COLO668 (cell line): Measurements from ENCODE around the gene HCST.
A peak's percentile ranks its signal among the peaks of the same experiment; 100 is the strongest.
"Not testable (repeated sequence)": the region's sequence is repeated elsewhere in the genome, so short reads cannot be mapped to it uniquely, and the experiment has no call there.

Source experiments
- DNase-seq: peaks from one replicate; lab custom pipeline; 2025; ENCODE audit not compliant: unreplicated experiment; lab: John Stamatoyannopoulos, UW

HCST gene

DNA sequence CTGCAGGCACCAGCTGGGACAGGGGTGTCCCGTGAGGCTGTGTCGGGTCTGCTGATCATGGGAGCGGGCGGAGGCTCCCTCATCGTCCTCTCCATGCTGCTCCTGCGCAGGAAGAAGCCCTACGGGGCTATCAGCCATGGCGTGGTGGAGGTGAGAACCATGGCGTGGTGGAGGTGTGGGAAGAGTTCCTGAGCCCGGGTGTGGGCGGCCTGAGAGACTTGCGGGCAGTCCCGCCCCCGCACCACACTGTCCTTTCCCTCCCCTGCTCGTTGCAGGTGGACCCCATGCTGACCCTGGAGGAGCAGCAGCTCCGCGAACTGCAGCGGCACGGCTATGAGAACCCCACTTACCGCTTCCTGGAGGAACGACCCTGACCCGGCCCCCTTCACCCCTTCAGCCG, 23.3 kb upstream of the HCST start:
- no peak for DNase-seq

DNA sequence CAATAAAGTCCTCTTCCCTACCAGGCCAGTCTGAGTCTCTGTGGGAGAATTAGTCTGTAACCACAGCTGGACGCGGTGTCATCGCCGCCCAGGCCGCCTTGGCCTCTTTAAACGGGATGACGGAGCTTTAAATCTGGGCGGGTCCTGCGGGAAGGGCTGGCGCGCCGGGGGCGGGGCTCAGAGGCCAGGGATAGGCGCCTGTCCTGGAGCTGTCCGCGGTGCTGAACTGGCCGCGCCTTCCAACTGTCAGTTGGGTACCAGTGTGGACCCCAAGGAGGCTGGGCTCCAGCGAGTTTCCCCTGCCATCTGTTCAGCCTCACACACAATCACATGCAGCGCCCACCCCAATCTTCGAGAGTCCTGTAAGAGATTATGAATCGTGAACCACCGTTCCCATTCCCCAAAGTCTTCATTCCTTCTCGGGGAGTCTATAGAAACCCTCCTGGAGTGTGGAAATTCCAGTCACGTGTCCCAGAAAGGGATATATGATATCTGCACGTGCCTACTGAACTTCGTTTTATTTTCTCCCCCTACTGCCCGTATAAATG, 22.5 kb upstream of the HCST start:
- DNase-seq = peak; percentile 72

DNA sequence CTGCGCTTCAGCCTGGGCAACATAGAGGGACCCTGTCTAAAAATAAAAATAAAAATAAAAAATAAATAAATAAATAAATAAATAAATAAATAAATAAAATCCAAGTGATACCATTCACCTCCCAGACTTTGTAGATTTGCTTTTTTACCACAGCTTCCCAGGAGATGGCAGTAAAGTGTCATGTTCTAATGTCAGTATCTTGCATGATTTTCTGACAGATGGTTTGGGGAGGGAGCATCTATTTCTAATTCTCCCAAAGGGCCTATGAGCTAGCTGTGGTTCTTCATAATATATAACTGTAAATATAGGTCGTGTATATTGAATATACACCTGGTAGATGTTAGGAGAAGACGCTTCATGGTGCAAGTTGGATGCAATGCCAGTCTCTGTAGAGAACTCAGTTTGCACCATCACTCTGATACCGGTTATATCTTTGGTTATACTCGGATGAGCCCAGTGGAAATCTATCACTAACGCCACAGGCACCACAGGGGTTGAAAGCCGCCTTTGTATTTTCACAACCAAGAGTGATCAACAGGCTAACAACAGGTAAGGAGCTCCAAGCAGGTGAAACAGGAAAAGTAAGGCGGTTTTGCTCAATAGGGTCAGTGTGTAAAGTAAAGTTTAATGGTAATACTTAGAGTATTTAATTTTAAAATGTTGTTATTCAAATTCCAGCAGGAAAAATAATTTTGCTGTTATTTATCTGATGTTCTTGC, 20.1 kb upstream of the HCST start:
- peak; percentile 26 for DNase-seq

DNA sequence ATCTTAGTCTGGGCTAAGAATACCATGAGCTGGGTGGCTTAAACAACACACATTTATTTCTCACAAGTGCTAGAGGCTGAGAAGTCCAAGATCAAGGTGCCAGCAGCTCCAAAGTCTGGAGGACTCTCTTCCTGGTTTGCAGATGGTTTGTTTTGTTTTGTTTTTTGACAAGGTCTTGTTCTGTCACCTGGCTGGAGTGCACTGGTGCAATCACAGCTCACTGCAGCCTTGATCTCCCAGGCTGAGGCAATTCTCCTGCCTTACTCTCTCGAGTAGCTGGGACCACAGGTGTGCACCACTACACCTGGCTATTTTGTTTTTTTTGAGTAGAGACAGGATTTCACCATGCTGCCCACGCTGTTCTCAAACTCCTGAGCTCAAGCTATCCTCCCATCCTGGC, 18.4 kb upstream of the HCST start:
- DNase-seq = no peak

DNA sequence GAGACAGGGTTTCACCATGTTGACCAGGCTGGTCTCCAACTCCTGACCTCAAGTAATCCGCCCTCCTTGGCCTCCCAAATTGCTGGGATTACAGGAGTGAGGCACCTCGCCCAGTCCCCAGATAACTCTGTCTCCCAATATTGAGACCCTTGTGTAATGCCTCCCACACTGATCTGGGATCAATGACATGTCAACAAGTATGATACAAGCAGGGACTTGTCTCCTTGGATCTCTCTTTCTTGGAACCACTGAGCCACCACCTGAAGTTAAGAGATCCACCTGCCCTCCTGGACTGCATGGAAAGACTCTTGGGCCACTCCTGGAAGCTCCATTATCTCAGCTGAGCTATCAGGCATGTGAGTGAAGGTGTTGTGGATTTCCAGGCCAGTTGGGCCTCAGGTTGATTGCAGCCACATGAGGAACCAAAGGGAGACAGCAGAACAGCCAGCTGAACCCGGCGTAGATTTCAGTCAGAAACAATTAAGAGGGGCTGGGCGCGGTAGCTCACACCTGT, 17.0 kb upstream of the HCST start:
- no peak for DNase-seq

DNA sequence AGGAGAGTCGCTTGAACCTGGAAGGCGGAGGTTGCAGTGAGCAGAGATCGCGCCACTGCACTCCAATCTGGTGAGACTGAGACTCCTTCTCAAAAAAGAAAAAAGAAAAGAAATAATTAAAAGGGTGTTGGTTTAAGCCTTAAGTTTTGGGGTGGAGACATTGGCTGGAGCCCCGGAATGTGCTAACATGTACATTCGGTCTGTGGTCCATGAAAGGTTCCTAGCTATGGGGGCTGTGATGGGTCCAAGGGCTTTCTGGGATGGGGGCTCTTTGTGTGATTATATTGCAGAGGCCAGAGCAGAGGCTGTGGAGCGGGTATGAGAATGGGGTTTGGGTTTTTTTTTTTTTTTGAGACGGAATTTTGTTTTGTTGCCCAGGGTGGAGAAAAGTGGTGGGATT, 16.4 kb upstream of the HCST start:
- no peak for DNase-seq

DNA sequence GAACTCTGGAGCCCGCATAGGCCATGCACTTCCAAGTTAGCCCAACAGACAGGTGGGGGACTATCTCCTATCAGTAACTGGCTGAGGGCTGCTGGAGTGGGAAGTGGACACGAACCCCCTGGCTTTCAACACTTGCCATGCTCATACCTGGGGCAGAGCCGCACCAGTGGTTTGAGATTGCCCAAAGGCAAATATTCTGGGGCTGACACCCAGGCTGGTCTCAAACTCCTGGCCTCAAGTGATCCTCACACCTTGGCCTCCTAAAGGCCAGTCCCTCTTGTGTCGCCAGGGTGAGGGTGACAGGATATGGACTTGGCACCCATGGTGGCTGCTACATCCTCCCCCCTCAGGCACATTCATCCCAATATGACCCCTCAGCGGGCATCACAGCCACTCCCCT, 15.1 kb upstream of the HCST start:
- no peak for DNase-seq

DNA sequence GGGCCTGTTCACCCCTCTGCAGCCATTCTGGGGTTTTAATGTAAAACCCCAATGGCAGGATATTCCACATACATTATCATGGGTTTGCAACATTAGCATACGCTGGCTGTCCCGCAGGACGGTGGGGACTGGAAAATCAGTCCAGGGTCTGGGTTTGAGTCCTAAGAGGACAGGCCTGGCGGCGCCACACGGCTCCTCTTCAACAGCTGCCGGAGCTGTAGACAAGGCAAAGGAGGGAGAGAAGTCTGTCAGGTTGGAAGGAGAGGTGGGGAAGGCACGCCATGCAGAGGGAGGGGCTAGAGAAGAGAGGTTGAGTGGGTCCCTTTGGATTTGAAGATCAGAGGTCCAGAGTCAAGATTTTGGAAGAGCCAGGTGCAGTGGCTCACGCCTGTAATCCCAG, 13.9 kb upstream of the HCST start:
- DNase-seq = no peak

DNA sequence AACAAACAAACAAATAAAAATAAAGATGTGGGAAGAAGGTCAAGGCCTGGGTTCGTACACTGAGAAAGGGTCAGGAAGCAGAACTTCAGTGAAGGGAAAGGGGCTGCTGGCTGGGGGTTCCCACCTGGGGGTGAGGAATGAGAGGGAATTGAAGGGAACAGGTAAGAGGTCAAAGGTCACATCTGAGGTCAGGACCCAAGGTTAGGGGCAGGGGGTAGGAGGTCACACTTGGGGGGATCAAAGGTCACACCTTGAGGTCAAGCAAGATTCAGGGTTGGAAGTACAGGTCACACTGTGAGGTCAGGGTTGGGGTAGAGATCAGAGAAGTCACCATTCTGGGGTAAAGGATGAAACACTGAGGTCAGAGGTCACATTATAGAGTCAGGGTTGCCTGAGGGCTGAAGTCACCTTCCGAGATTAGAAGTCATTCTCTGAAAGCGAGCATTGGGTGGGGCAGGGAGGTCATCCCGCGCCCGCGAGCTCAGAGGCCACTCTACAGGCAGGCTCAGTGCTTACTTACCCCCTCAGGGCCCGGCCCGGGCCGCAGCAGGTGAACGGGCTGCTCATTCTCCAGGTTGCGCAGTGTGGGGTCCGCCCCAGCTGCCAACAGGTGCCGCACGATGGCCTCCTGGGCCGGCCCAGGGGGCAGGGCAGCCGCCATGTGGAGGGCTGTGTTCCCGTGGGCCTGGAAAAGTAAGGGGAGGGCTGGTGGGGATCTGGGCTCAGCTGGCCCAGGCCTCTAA, 12.8 kb upstream of the HCST start:
- no peak for DNase-seq

DNA sequence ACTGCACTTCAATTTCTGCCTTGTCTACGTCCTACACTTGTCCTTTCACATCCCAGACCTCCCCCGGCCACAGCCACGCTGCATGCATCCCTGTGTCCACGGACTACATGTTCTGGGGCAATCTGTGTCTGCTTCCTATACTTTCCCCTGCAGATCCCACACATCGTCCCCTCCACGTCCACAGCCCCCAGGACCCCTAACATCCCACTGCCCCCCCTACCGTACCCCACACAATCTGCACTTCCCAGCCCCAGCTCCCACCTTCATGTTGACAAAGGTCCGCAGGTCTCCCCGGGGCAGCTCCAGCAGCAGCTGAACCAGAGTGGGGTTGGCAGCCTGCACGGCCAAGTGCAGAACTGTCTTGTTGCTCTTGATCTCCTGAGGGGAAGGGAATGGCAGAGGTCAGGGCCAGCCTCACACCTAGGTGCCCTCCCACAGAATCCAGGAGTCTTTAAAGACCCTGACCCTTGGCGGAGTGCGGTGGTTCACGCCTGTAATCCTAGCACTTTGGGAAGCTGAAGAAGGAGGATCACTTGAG, 12.1 kb upstream of the HCST start:
- no peak for DNase-seq

DNA sequence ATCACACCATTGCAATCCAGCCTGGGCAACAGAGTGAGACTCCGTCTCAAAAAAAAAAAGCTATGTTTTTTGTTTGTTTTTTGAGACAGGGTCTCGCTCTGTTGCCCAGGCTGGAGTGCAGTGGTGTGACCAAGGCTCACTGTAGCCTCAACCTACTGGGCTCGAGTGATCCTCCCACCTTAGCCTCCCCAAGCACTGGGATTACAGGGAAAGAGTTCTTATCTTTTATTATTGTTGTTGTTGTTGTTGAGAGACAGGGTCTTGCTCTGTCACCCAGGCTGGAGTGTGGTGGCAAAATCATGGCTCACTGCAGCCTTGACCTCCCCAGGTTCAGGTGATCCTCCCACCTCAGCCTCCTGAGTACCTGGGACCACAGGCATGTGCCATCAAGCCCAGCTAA, 10.5 kb upstream of the HCST start:
- not testable (repeated sequence) for DNase-seq

DNA sequence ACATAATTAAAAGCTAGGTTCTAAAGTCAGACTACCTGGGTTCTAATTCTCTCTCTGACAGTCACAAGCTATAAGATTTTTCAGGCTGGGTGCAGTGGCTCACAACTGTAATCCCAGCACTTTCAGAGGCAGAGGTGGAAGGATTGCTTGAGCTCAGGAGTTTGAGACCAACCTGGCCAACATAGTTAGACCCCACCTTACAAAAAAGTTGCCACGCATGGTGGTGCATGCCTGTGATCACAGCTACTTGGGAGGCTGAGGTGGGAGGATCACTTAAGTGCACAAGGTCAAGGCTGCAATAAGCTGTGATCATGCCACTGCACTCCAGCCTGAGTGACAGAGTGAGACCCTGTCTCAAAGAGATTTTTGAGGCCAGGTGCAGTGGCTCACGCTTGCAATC, 8.0 kb upstream of the HCST start:
- DNase-seq = no peak

DNA sequence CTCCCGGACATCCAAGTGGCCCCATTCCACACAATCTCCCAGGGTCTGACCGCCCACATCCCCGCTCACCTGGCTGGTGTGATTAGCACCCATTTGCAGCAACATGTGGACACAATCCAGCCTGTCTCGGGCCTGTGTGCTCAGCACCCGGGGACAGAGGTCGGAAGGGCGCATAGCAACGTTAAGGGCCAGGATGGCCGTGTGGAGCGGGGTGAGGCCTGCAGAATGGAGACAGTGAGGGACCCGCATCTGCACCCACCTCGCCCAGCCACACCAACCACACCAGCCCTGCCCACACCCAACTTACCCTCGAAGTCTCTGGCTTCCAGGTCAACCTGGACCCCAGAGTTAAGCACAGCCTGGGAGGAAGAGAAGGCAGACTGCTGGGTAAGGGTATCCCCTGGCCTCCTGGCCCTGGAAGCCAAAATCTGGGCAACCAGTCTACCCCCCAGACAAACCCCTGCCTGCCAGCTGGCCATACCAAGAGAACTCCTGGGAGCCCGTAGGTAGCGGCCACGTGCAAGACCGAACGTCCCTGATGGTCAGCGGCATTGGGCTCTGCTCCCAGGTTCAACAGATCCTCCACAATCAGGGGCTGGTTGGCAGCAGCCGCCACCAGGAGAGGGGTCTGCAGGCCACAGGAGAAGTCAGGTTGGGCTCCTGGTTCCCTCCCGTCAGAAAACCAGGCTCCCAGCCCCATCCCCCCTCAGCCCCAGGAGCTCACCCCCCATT, 6.3 kb upstream of the HCST start:
- DNase-seq = no peak

DNA sequence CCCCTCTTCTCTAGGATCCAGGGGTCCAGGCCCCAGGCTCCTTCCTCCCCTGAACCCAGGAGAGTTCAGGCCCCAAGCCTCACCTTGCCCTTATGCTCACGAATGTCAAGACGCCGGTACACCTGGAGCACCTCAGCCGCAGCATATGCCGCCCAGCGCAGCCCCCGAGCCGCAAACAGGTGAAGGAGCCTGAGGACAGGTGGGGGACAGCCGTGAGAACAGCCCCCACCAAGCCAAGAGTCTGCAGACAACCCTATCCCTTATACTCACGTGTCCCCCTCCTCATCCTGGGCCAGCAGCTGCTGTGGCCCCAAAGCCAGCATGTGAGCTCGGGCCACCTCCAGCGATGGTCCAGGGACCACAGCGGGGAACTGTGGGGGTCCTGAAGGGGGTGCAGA, 5.7 kb upstream of the HCST start:
- DNase-seq = no peak

DNA sequence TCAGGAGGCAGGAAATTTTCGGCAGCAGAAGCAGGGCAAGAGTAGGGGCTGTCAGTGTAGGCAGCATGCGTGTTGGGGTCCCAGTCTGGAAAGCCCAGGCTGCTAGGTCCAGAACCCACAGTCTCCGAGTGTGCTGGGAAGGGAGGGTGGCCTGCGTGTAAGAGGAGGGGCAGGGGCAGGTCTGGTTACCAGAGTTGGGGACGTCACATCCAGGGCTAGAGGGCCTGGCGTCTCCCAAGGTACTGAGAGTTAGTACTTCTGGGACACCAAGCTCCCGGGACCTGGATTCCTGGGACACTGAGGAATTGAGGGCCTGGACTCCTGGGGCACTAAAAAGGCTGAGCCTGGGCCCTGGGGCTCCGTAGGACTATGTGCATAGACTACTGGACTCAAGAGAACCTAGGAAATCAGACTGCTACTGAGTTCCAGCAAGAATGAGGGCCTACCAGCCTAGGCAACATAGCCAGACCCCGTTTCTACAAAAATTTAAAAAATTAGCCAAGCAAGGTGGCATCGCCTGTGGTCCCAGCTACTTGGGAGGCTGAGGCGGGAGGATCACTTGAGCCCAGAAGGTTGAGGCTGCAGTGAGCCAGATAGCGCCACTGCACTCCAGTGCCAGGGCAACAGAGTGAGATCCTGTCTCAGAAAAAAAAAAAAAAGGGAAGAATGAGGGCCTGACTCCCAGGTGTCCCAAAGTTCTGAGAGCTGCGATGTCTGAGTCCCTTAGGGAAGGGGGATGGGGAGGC, 4.5 kb upstream of the HCST start:
- no peak for DNase-seq

DNA sequence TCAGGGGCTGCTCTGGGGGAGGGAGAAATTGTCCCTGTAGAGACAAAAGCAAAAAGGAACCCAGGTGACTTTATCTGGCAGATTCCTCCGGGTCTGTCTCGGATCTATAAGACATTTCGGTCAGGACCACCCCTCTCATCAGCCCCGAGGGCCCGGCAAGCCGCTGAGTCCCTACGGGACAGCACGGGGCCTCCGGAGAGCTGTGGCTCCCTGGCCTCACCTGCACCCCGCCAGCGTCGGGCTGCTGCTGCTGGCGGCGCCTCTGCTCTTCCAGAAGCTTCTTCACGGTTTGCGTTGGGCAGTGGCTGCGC, 3.9 kb upstream of the HCST start:
- peak; percentile 27 for DNase-seq

DNA sequence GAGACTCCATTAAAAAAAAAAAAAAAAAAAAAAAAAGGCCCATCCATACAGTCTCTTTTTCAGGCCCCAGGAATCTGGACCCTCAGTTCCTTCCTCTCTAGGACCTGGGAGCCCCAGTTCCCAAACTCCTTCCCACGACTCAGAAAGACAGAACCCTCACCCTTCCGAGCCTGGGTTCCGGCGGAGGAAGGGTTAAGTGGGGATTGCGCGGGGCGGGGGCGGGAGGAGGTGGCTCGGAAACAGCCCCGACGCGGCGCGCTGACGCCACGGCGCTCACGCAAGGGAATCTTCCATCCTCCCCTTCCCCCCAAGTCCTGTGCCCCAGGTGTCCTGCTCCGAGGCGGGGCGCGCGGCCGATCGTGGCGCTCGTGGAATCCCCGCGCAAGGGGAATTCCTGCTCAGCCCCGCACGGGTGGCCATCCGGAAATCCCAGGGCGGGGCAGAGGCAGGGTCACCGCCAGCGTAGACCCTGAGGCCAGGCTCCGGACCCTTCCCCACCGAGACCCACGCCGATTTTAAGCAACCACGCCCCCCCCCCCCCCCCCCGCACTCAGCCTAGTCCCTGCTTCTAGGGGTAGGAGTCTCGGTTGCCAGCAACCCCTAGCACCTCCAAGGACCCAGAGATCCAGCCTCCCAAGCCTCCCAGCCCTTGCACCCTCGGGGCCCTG, 2.6 kb upstream of the HCST start:
- peak; percentile 91 for DNase-seq

DNA sequence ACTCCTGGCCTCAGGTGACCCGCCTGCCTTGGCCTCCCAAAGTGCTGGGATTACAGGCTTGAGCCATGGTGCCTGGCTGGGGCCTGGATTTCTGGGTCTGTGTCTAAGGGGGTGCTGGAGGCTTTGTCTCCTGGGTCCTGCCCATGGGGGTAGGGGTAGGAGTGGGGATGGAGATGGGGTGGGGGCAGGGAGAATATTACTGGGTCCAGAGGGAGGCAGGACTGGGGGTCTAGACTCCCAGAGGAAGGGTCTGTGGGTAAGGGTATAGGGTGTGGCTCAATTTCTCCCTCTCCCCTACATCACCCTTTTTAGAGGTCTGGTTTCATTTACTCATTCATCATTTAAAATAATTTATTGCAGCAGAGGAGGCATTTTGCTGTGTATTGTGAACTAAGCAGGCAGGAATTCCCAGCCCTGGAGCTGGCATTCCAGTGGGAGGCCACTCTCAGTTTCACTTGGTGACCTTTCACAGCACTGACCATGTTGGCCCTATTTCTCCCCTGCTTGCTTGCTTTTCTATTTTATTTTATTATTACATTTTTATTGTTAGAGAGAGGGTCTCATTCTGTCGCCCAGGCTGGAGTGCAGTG, 1.2 kb upstream of the HCST start:
- DNase-seq = no peak

DNA sequence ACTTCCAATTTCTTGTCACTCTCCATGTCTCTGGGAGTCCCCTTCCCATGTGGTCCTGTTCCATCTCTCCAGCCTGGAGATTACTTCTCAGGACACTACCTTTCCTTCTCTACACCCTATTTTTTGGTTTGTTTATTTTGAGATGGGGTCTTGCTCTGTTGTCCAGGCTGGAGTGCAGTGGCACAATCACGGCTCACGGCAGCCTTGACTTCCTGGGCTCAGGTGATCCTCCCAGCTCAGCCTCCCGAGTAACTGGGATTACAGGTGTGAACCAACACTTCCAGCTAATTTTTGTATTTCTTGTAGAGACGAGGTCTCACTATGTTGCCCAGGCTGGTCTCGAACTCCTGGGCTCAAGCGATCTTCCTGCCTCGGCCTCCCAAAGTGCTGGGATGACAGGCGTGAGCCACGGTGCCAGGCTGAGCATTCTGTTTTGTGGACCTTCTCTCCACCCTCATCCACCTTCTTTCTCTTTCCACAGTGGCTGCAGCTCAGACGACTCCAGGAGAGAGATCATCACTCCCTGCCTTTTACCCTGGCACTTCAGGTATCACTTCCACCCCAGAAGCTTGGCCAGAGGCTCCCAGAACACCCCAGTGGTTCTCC, 644 bp downstream of the HCST start:
- DNase-seq = no peak
